HepG2 (cell line): Measurements from ENCODE around the gene BRSK2.

ENCODE experiments used
- HDAC6 ChIP-seq: fragments of 200-600 bp; sonication (generic); IDR thresholded peaks from 2 replicates; pipeline ENCODE4 v1.7.0; 2017; ENCODE audit warnings: mild to moderate bottlenecking, antibody characterized with exemption, low read length, low read depth
- IKZF4 ChIP-seq: sonication (generic); formaldehyde crosslinking; IDR thresholded peaks from 2 replicates; pipeline ENCODE4 v1.5.1; 2020; ENCODE audit warnings: borderline replicate concordance, mild to moderate bottlenecking, low read depth, missing genetic modification reagents; ENCODE audit errors: not compliant biosample characterization
- KAT2B ChIP-seq: fragments of 150-350 bp; IDR thresholded peaks from 2 replicates; pipeline ENCODE4 v1.6.1; 2014; ENCODE audit warnings: low read depth, low read length, borderline replicate concordance
- MATR3 ChIP-seq: sonication (generic); formaldehyde crosslinking; IDR thresholded peaks from 2 replicates; pipeline ENCODE4 v1.4.0; 2020; ENCODE audit warnings: missing genetic modification reagents
- SRF ChIP-seq: IDR thresholded peaks from 2 replicates; pipeline ENCODE4 v1.6.1; 2011; ENCODE audit warnings: mild to moderate bottlenecking, low read depth, low read length, moderate library complexity
- TARDBP ChIP-seq: sonication (generic); formaldehyde crosslinking; IDR thresholded peaks from 2 replicates; pipeline ENCODE4 v1.8.0; 2022; ENCODE audit warnings: mild to moderate bottlenecking, missing genetic modification reagents
- TF ChIP-seq, protein P1 (sequence below): sonication (generic); formaldehyde crosslinking; IDR thresholded peaks from 2 replicates; pipeline ENCODE4 v1.5.0; 2020; ENCODE audit warnings: mild to moderate bottlenecking, missing genetic modification reagents, moderate library complexity
- TF ChIP-seq, protein P2 (sequence below): IDR thresholded peaks from 2 replicates; pipeline ENCODE4 v1.6.1; 2012; ENCODE audit warnings: inconsistent platforms
- TF ChIP-seq, protein P3 (sequence below): sonication (generic); formaldehyde crosslinking; IDR thresholded peaks from 2 replicates; pipeline ENCODE4 v1.4.0; 2020; ENCODE audit warnings: missing genetic modification reagents

DNA sequence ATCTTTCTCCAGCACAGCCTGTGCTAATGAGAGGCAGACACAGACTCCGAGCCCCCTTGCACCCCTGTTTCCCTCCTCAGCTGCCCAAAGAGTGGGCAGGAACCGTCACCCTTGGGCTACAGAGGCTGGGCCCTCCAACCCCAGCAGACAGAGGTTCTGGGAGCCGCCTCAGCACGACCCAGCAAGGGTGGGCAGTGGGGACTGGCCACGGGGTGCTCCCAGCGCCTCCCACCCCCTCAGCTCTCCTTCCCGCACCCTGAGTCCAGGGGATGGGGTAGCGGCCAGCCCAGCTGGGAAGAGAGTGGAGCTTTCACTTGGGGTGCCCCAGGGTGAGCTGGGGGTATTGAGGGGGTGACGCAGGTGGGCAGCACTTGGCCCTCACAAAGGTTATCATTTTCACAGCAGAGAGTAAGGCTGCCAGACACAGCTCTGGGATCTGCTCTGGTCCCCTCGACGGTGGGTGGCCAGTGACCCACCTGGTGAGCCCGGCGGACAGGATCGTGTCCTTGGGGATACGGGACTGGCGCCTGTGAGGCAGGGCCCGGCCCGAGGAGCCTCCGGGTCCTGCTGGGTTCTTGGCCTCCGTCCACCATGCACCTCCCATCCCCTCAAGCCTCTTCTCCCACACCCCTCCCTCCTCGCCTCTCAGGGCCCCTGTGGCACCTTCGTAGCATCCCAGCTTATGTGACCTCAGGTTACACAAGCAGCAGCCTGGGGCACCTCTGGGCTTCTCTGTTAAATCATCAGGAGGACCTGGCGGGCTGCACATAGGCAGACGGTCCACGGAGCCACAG lies 14.4 kb upstream of the BRSK2 start:
- no peak for TF ChIP-seq SRF
- TF ChIP-seq KAT2B: no peak
- TF ChIP-seq HDAC6: no peak
- TF ChIP-seq MATR3 (CRISPR knock-in tag): no peak
- TF ChIP-seq TARDBP: no peak
- TF ChIP-seq IKZF4 (CRISPR knock-in tag): no peak
- TF ChIP-seq, protein P1, sequence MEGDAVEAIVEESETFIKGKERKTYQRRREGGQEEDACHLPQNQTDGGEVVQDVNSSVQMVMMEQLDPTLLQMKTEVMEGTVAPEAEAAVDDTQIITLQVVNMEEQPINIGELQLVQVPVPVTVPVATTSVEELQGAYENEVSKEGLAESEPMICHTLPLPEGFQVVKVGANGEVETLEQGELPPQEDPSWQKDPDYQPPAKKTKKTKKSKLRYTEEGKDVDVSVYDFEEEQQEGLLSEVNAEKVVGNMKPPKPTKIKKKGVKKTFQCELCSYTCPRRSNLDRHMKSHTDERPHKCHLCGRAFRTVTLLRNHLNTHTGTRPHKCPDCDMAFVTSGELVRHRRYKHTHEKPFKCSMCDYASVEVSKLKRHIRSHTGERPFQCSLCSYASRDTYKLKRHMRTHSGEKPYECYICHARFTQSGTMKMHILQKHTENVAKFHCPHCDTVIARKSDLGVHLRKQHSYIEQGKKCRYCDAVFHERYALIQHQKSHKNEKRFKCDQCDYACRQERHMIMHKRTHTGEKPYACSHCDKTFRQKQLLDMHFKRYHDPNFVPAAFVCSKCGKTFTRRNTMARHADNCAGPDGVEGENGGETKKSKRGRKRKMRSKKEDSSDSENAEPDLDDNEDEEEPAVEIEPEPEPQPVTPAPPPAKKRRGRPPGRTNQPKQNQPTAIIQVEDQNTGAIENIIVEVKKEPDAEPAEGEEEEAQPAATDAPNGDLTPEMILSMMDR (CRISPR knock-in tag): no peak
- TF ChIP-seq, protein P2, sequence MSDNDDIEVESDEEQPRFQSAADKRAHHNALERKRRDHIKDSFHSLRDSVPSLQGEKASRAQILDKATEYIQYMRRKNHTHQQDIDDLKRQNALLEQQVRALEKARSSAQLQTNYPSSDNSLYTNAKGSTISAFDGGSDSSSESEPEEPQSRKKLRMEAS: no peak
- TF ChIP-seq, protein P3, sequence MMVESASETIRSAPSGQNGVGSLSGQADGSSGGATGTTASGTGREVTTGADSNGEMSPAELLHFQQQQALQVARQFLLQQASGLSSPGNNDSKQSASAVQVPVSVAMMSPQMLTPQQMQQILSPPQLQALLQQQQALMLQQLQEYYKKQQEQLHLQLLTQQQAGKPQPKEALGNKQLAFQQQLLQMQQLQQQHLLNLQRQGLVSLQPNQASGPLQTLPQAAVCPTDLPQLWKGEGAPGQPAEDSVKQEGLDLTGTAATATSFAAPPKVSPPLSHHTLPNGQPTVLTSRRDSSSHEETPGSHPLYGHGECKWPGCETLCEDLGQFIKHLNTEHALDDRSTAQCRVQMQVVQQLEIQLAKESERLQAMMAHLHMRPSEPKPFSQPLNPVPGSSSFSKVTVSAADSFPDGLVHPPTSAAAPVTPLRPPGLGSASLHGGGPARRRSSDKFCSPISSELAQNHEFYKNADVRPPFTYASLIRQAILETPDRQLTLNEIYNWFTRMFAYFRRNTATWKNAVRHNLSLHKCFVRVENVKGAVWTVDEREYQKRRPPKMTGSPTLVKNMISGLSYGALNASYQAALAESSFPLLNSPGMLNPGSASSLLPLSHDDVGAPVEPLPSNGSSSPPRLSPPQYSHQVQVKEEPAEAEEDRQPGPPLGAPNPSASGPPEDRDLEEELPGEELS: no peak
